B cell (primary cell): ENCODE measurements around the gene MAPK7. TPM values are rescaled to one million over a fixed set of nuclear protein-coding genes. Genes with fewer than 3 reads are reported as not detected.

Experiments used
- ATAC-seq: fragments of 200-7000 bp; cut with Tn5 transposase; one replicate; pipeline ENCODE4 v1.10.0; 2021; ENCODE audit warnings: low read depth, mild to moderate bottlenecking, moderate number of reproducible peaks, moderate library complexity
- CTCF ChIA-PET: fragments of 350-600 bp; sonication (Branson Sonifier 250); formaldehyde crosslinking; loops from one replicate; lab custom pipeline; 2021; ENCODE audit warnings: antibody characterized with exemption, inconsistent platforms; lab: Charles Lee
- POLR2A ChIA-PET: fragments of 350-600 bp; sonication (Branson Sonifier 250); formaldehyde crosslinking; loops from one replicate; lab custom pipeline; 2021; ENCODE audit warnings: antibody characterized with exemption; lab: Charles Lee
- DNase-seq: peaks from one replicate; pipeline ENCODE4 v3.0.0; 2013
- H2AFZ ChIP-seq: 2 replicates; pipeline ENCODE4 v1.6.1; 2012; ENCODE audit warnings: mild to moderate bottlenecking, low read depth, low read length; ENCODE audit not compliant: insufficient read depth, poor library complexity, severe bottlenecking
- H3K27ac ChIP-seq, 2 donors: 1 replicate in 1 of 2; 2 replicates in 1 of 2; pipeline ENCODE4 v1.5.1; 2012 to 2013; ENCODE audit warnings: low read length in 2 of 2, mild to moderate bottlenecking in 2 of 2, moderate library complexity in 1 of 2
- H3K27me3 ChIP-seq, 4 experiments: fragments of 200-600 bp in 1 of 4; sonication (generic) in 1 of 4; replicated peaks in 1 of 4; 1 replicate in 2 of 4; 2 replicates in 2 of 4; pipeline versions ENCODE4 v1.6.1 to v1.7.0; 2013 to 2016; ENCODE audit warnings: low read length in 3 of 4, mild to moderate bottlenecking in 2 of 4, mixed read lengths in 1 of 4, moderate library complexity in 1 of 4; ENCODE audit not compliant: insufficient read depth in 4 of 4, control insufficient read depth in 3 of 4; ENCODE audit errors: control extremely low read depth in 1 of 4
- H3K36me3 ChIP-seq, 2 experiments: replicated peaks in 1 of 2; 1 replicate in 1 of 2; 2 replicates in 1 of 2; pipeline versions ENCODE4 v1.6.1 to v1.7.1; 2013; ENCODE audit warnings: low read length in 1 of 2; ENCODE audit not compliant: insufficient read depth in 2 of 2, control insufficient read depth in 1 of 2; ENCODE audit errors: control extremely low read depth in 1 of 2, extremely low read depth in 1 of 2
- H3K4me1 ChIP-seq, 2 donors: fragments of 200-600 bp in 1 of 2; sonication (generic) in 1 of 2; 1 replicate in 1 of 2; 2 replicates in 1 of 2; pipeline versions ENCODE4 v1.5.1 to v1.6.1; 2013 to 2017; ENCODE audit warnings: low read length in 2 of 2; ENCODE audit not compliant: control insufficient read depth in 2 of 2, insufficient read depth in 2 of 2
- H3K4me2 ChIP-seq: replicated peaks from 2 replicates; pipeline ENCODE3; 2012; ENCODE audit warnings: mild to moderate bottlenecking, low read depth, low read length; ENCODE audit not compliant: poor library complexity, severe bottlenecking
- H3K4me3 ChIP-seq, 5 experiments: fragments of 200-600 bp in 1 of 5; sonication (generic) in 1 of 5; 1 replicate in 3 of 5; 2 replicates in 2 of 5; pipeline versions ENCODE4 v1.5.1 to v1.7.0; 2011 to 2016; ENCODE audit warnings: low read length in 4 of 5, mild to moderate bottlenecking in 4 of 5, low read depth in 2 of 5, control low read depth in 1 of 5, moderate library complexity in 1 of 5; ENCODE audit not compliant: insufficient read depth in 1 of 5; ENCODE audit errors: control extremely low read depth in 1 of 5, extremely low read depth in 1 of 5
- H3K79me2 ChIP-seq: fragments of 200-600 bp; sonication (generic); one replicate; pipeline ENCODE4 v1.6.0; 2016; ENCODE audit warnings: low read length; ENCODE audit not compliant: control insufficient read depth, insufficient read depth
- H3K9ac ChIP-seq: fragments of 200-600 bp; sonication (generic); 2 replicates; pipeline ENCODE4 v1.6.1; 2017; ENCODE audit warnings: mild to moderate bottlenecking, low read length, moderate library complexity
- H3K9me3 ChIP-seq, 3 donors: one replicate each; pipeline versions ENCODE4 v1.6.1 to v1.7.1; 2013; ENCODE audit warnings: low read length in 2 of 3; ENCODE audit not compliant: control insufficient read depth in 2 of 3, insufficient read depth in 1 of 3; ENCODE audit errors: control extremely low read depth in 1 of 3
- H4K20me1 ChIP-seq: 2 replicates; pipeline ENCODE4 v1.6.0; 2012; ENCODE audit warnings: mild to moderate bottlenecking, low read length; ENCODE audit not compliant: insufficient read depth, control insufficient read depth, poor library complexity, severe bottlenecking
- H3K27ac Mint-ChIP-seq: one replicate; pipeline ENCODE4 v1.8.0; 2021; ENCODE audit warnings: mixed read lengths
- H3K27me3 Mint-ChIP-seq: one replicate; pipeline ENCODE4 v1.8.0; 2021; ENCODE audit warnings: mixed read lengths
- H3K4me1 Mint-ChIP-seq: one replicate; pipeline ENCODE4 v1.8.0; 2021; ENCODE audit warnings: mixed read lengths
- H3K4me3 Mint-ChIP-seq: one replicate; pipeline ENCODE4 v1.8.0; 2021; ENCODE audit warnings: mixed read lengths
- H3K9me3 Mint-ChIP-seq: one replicate; pipeline ENCODE4 v1.8.0; 2022; ENCODE audit warnings: mixed read lengths; ENCODE audit not compliant: insufficient read depth
- CTCF ChIP-seq: fragments of 200-600 bp; IDR thresholded peaks from one replicate; pipeline ENCODE4 v1.8.0; 2022; ENCODE audit warnings: antibody characterized with exemption, mild to moderate bottlenecking
- EZH2 ChIP-seq: IDR thresholded peaks from 2 replicates; pipeline ENCODE4 v1.6.1; 2012; ENCODE audit warnings: borderline replicate concordance, low read depth, mild to moderate bottlenecking, moderate library complexity, low read length; ENCODE audit not compliant: insufficient read depth, poor library complexity, severe bottlenecking
- WGBS: methylation state at CpG from one replicate; pipeline ENCODE4 v1.1.5; 2013; ENCODE audit warnings: missing lambda C conversion rate; ENCODE audit not compliant: insufficient coverage; 5-methylcytosine and 5-hydroxymethylcytosine counted together
- intact Hi-C: fragments of 100-400 bp; cut with micrococcal nuclease; formaldehyde crosslinking; loops from one replicate; pipeline ENCODE4 v1.10.0; 2022
- polyA plus RNA-seq: library from polyadenylated mRNA; depleted of rRNA; stranded (reverse); fragments of >200 nt; gene quantifications from 2 replicates; pipeline ENCODE4 v1.2.3, GENCODE V29; 2012
- total RNA-seq, 2 donors: library from RNA; stranded (reverse); fragments of 120-200 nt in 1 of 2; gene quantifications; 1 replicate in 1 of 2; 2 replicates in 1 of 2; pipeline versions ENCODE4 v1.2.3 to v1.2.4, GENCODE V29; 2013 to 2022

Gene MAPK7
- total and polyA plus RNA-seq, 2 donors (not counting 1 experiment from before 2014, with no cell fraction given), result 30.0 to 34.0 TPM

DNA sequence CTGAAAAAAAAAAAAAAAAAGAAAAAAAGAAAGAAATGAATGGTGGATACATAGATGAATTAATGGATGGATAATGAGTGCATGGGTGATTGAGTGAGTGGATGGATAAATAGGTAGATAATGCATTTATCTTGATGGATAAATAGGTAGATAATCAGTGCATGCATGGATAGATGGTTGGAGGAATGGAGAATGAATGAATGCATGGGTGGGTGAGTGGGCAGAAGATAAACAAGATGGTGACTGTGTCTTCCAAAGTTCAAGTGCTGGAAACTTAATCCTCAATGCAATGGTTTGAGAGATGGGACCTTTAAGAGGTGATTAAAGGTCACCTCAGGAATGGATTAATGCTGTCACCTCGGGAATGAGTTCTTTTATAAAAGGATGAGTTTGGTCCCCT lies 26.0 kb downstream of the MAPK7 start:
- no peak overlapping the region for H3K27ac ChIP-seq
- DNase-seq, result no peak
- H3K9ac ChIP-seq, result no peak overlapping the region
- H3K4me1 Mint-ChIP-seq, result no peaks in the 10 kb centered on the region
- H3K36me3 ChIP-seq, result no peaks in the 10 kb centered on the region
- POLR2A ChIA-PET, result no interaction called here
- no peaks in the 10 kb centered on the region for H3K9me3 Mint-ChIP-seq
- CTCF ChIA-PET, result no interaction called here
- H3K27me3 Mint-ChIP-seq, result peaks cover 19% of the 10 kb centered on the region
- ATAC-seq, result no peak
- no peaks in the 10 kb centered on the region for H3K4me1 ChIP-seq
- peaks cover 0 to 4% (median 0%) of the 10 kb centered on the region in 4 experiments for H3K27me3 ChIP-seq
- no peak overlapping the region for H3K4me3 Mint-ChIP-seq
- H4K20me1 ChIP-seq, result no peaks in the 10 kb centered on the region
- no peaks in the 10 kb centered on the region for H3K9me3 ChIP-seq
- no peak overlapping the region for H2AFZ ChIP-seq
- H3K27ac Mint-ChIP-seq, result no peak overlapping the region
- TF ChIP-seq EZH2 (no peak), CTCF (no peak)
- H3K79me2 ChIP-seq, result no peaks in the 10 kb centered on the region
- H3K4me3 ChIP-seq, result no peak overlapping the region
- WGBS, result no CpG with 5 or more reads among the region's 1 CpG
- H3K4me2 ChIP-seq, result no peak overlapping the region
- intact Hi-C loops, result no loop called here

DNA sequence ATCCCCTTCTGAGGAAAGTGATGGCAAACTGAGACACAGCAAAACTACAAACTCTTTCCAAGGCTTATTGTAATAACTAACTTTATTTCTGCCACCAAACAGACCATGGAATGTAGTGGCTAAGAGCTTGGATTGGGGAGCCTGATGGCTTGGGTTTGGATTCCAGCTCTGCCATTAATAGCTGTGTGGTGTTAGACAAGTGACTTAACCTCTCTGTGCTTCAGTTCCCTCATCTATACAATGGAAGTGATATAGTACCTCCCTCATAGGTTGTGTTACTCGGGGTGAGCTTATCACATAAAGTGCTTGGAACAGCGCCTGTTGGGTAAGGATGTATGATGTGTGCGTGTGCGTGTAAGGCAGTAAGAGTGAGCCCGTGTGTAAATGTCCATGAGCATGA lies 26.8 kb downstream of the MAPK7 start:
- ChIA-PET POLR2A (no interaction called here), CTCF (interaction anchor here (1.4 kb wide), 1 partner anchor 42 kb away, joined by 5 read pairs; the partner anchor contains the start of gene B9D1)
- Histone ChIP-seq H3K9ac (no peak overlapping the region), H3K27ac (no peak overlapping the region), H3K27me3 (peaks cover 0 to 4% (median 0%) of the 10 kb centered on the region in 4 experiments), H2AFZ (no peak overlapping the region), H4K20me1 (no peaks in the 10 kb centered on the region), H3K4me1 (no peaks in the 10 kb centered on the region), H3K4me3 (no peak overlapping the region), H3K79me2 (no peaks in the 10 kb centered on the region), H3K9me3 (no peaks in the 10 kb centered on the region), H3K36me3 (no peaks in the 10 kb centered on the region), H3K4me2 (no peak overlapping the region)
- Mint-ChIP-seq H3K9me3 (no peaks in the 10 kb centered on the region), H3K4me3 (no peak overlapping the region), H3K27me3 (peaks cover 19% of the 10 kb centered on the region), H3K4me1 (no peaks in the 10 kb centered on the region), H3K27ac (no peak overlapping the region)
- ATAC-seq (no peak), DNase-seq (no peak)
- WGBS, result 96% methylated on average over 5 of the region's 5 CpGs
- TF ChIP-seq EZH2 (no peak), CTCF (no peak)
- intact Hi-C loops, result no loop called here
